Natural killer cell (primary cell): Measurements from ENCODE around the gene ACKR3. TPM values are rescaled to one million over a fixed set of nuclear protein-coding genes. Genes with fewer than 3 reads are reported as not detected.

Source experiments
- ATAC-seq, 3 donors: fragments of 150-1000 bp in 2 of 3; fragments of 200-7000 bp in 1 of 3; cut with Tn5 transposase; 1 replicate in 1 of 3; 2 replicates in 2 of 3; pipeline ENCODE4 v1.10.0; 2021; ENCODE audit warnings: mild to moderate bottlenecking in 2 of 3, moderate library complexity in 2 of 3
- DNase-seq, 2 donors: peaks; one replicate each; pipeline versions ENCODE4 v3.0.0 to v3.0.0-alpha.2; 2013 to 2021; ENCODE audit warnings: mixed read lengths in 1 of 2
- H3K27ac ChIP-seq: one replicate; pipeline ENCODE4 v1.5.1; 2013; ENCODE audit warnings: mild to moderate bottlenecking, low read length
- H3K27me3 ChIP-seq: one replicate; pipeline ENCODE4 v1.6.1; 2013; ENCODE audit warnings: low read length; ENCODE audit not compliant: control insufficient read depth, insufficient read depth
- H3K36me3 ChIP-seq: one replicate; pipeline ENCODE4 v1.6.1; 2013; ENCODE audit warnings: low read length; ENCODE audit not compliant: control insufficient read depth, insufficient read depth
- H3K4me1 ChIP-seq: one replicate; pipeline ENCODE4 v1.6.1; 2013; ENCODE audit warnings: low read length; ENCODE audit not compliant: control insufficient read depth, insufficient read depth
- H3K4me3 ChIP-seq: one replicate; pipeline ENCODE4 v1.5.1; 2013; ENCODE audit warnings: low read length
- H3K9me3 ChIP-seq: one replicate; pipeline ENCODE4 v1.6.1; 2013; ENCODE audit warnings: low read length; ENCODE audit not compliant: control insufficient read depth, insufficient read depth
- H3K27ac Mint-ChIP-seq, 2 donors: one replicate each; pipeline ENCODE4 v1.8.0; 2022; ENCODE audit warnings: mild to moderate bottlenecking in 2 of 2, mixed read lengths in 2 of 2, moderate library complexity in 1 of 2
- H3K27me3 Mint-ChIP-seq, 2 donors: one replicate each; pipeline ENCODE4 v1.8.0; 2022; ENCODE audit warnings: low read depth in 2 of 2, mixed read lengths in 2 of 2
- H3K36me3 Mint-ChIP-seq: one replicate; pipeline ENCODE4 v1.8.0; 2022; ENCODE audit warnings: mixed read lengths
- H3K4me1 Mint-ChIP-seq, 2 donors: one replicate each; pipeline ENCODE4 v1.8.0; 2022; ENCODE audit warnings: mixed read lengths in 2 of 2
- H3K4me3 Mint-ChIP-seq: one replicate; pipeline ENCODE4 v1.8.0; 2022; ENCODE audit warnings: mild to moderate bottlenecking, moderate library complexity, mixed read lengths
- H3K9me3 Mint-ChIP-seq, 2 donors: one replicate each; pipeline ENCODE4 v1.8.0; 2022; ENCODE audit warnings: mixed read lengths in 2 of 2
- WGBS: methylation state at CpG from one replicate; pipeline ENCODE4 v1.1.7; 2013; ENCODE audit warnings: missing lambda C conversion rate; ENCODE audit not compliant: insufficient coverage; 5-methylcytosine and 5-hydroxymethylcytosine counted together
- intact Hi-C: fragments of 100-400 bp; cut with micrococcal nuclease; formaldehyde crosslinking; loops from one replicate; pipeline ENCODE4 v1.14.2; 2022
- total RNA-seq, 4 donors: library from RNA; stranded (reverse); fragments of 120-200 nt in 1 of 4; gene quantifications; one replicate each; pipeline versions ENCODE4 v1.2.3 to v1.2.4, GENCODE V29; 2013 to 2022
- TF ChIP-seq, protein P1 (sequence below): fragments of 200-600 bp; IDR thresholded peaks from one replicate; pipeline ENCODE4 v1.8.0; 2022; ENCODE audit warnings: antibody characterized with exemption

Gene ACKR3
- total RNA-seq, 3 donors from 2014 or later (not counting 1 experiment from before 2014, with no cell fraction given) = 4.4 to 5.5 (median 4.6) TPM

DNA sequence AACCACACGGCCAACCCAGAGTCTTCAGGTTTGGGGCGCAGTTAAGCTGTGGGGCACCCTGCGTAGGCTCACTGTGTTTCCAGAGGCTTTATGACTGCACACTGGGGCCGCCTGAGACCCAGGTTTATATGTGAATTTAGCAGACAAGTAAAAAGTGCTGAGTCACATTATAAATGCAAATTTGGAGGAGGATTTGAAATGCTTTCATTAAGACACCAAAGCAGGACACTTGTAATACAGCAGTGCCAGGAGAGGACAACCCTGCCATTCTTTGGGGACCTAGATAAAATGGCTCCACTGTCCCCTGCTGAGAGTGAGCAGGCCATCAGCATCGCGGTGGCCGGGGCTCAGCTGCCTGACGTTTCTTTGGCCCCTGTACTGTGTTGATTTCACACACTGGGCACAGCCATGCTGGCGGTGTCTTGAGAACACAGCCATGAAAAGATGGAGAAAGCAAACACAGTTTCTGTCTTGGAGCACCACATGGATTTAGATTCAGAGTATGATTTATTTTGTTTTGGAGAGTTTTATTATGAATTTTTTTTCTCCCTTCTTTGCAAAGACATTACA is 10.2 kb downstream of the ACKR3 start:
- no peaks in the 10 kb centered on the region for H3K27me3 ChIP-seq
- TF ChIP-seq, protein P1, sequence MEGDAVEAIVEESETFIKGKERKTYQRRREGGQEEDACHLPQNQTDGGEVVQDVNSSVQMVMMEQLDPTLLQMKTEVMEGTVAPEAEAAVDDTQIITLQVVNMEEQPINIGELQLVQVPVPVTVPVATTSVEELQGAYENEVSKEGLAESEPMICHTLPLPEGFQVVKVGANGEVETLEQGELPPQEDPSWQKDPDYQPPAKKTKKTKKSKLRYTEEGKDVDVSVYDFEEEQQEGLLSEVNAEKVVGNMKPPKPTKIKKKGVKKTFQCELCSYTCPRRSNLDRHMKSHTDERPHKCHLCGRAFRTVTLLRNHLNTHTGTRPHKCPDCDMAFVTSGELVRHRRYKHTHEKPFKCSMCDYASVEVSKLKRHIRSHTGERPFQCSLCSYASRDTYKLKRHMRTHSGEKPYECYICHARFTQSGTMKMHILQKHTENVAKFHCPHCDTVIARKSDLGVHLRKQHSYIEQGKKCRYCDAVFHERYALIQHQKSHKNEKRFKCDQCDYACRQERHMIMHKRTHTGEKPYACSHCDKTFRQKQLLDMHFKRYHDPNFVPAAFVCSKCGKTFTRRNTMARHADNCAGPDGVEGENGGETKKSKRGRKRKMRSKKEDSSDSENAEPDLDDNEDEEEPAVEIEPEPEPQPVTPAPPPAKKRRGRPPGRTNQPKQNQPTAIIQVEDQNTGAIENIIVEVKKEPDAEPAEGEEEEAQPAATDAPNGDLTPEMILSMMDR = no peak
- Mint-ChIP-seq H3K4me3 (no peak overlapping the region), H3K27me3 (no peaks in the 10 kb centered on the region), H3K9me3 (no peaks in the 10 kb centered on the region), H3K4me1 (peaks cover 22 to 31% of the 10 kb centered on the region in 2 donors), H3K27ac (peak overlapping the region in 1 of 2 donors; percentile 36), H3K36me3 (peaks cover 13% of the 10 kb centered on the region)
- H3K4me1 ChIP-seq = no peaks in the 10 kb centered on the region
- intact Hi-C loops = no loop called here
- H3K36me3 ChIP-seq = peaks cover 31% of the 10 kb centered on the region
- ATAC-seq = no peak
- 91% methylated on average over 9 of the region's 9 CpGs for WGBS
- no peak overlapping the region for H3K27ac ChIP-seq
- no peak overlapping the region for H3K4me3 ChIP-seq
- H3K9me3 ChIP-seq = no peaks in the 10 kb centered on the region
- DNase-seq = no peak

DNA sequence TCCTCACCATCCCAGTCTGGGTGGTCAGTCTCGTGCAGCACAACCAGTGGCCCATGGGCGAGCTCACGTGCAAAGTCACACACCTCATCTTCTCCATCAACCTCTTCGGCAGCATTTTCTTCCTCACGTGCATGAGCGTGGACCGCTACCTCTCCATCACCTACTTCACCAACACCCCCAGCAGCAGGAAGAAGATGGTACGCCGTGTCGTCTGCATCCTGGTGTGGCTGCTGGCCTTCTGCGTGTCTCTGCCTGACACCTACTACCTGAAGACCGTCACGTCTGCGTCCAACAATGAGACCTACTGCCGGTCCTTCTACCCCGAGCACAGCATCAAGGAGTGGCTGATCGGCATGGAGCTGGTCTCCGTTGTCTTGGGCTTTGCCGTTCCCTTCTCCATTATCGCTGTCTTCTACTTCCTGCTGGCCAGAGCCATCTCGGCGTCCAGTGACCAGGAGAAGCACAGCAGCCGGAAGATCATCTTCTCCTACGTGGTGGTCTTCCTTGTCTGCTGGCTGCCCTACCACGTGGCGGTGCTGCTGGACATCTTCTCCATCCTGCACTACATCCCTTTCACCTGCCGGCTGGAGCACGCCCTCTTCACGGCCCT is 11.2 kb downstream of the ACKR3 start:
- Histone ChIP-seq H3K27ac (no peak overlapping the region), H3K4me3 (no peak overlapping the region), H3K9me3 (no peaks in the 10 kb centered on the region), H3K27me3 (no peaks in the 10 kb centered on the region), H3K4me1 (no peaks in the 10 kb centered on the region), H3K36me3 (peaks cover 30% of the 10 kb centered on the region)
- intact Hi-C loops = no loop called here
- Mint-ChIP-seq H3K27me3 (no peaks in the 10 kb centered on the region), H3K9me3 (no peaks in the 10 kb centered on the region), H3K36me3 (peaks cover 13% of the 10 kb centered on the region), H3K4me3 (no peak overlapping the region), H3K4me1 (peaks cover 16 to 31% of the 10 kb centered on the region in 2 donors), H3K27ac (no peak overlapping the region)
- WGBS = 97% methylated on average over 29 of the region's 29 CpGs
- ATAC-seq (no peak), DNase-seq (no peak)
- TF ChIP-seq, protein P1 = no peak

DNA sequence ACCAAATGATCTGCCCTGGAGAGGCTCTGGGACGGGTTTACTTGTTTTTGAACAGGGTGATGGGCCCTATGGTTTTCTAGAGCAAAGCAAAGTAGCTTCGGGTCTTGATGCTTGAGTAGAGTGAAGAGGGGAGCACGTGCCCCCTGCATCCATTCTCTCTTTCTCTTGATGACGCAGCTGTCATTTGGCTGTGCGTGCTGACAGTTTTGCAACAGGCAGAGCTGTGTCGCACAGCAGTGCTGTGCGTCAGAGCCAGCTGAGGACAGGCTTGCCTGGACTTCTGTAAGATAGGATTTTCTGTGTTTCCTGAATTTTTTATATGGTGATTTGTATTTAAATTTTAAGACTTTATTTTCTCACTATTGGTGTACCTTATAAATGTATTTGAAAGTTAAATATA is 11.9 kb downstream of the ACKR3 start:
- ATAC-seq (no peak), DNase-seq (no peak)
- Mint-ChIP-seq H3K27ac (no peak overlapping the region), H3K4me3 (no peak overlapping the region), H3K4me1 (peaks cover 16 to 31% of the 10 kb centered on the region in 2 donors), H3K27me3 (no peaks in the 10 kb centered on the region), H3K9me3 (no peaks in the 10 kb centered on the region), H3K36me3 (peaks cover 13% of the 10 kb centered on the region)
- H3K4me1 ChIP-seq = no peaks in the 10 kb centered on the region
- WGBS = 92% methylated on average over 7 of the region's 7 CpGs
- no peaks in the 10 kb centered on the region for H3K9me3 ChIP-seq
- intact Hi-C loops = no loop called here
- TF ChIP-seq, protein P1 = no peak
- H3K27ac ChIP-seq = no peak overlapping the region
- peaks cover 30% of the 10 kb centered on the region for H3K36me3 ChIP-seq
- no peaks in the 10 kb centered on the region for H3K27me3 ChIP-seq
- no peak overlapping the region for H3K4me3 ChIP-seq

DNA sequence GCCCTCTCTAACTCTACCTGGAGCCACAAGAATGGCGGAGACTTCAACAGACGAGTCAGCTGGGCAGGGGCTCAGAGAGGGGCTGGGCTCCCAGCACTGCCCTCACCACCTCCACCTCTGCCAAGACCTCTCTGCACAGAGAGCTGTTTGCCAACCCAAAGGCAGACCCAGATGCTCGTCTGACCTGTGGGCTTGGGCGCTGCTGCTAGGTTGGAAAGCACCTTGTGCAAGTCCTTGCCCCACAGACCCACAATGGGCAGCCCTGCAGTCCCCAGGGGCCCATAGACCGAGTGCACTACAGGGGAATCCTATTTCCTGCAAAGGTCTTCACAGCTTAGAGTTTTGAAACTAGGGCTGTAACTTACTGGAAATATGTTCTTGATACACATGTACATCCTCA is 13.3 kb downstream of the ACKR3 start:
- no peak for DNase-seq
- no peaks in the 10 kb centered on the region for H3K9me3 Mint-ChIP-seq
- H3K4me3 Mint-ChIP-seq = no peak overlapping the region
- TF ChIP-seq, protein P1 = no peak
- Histone ChIP-seq H3K4me3 (no peak overlapping the region), H3K4me1 (no peaks in the 10 kb centered on the region), H3K9me3 (no peaks in the 10 kb centered on the region), H3K27me3 (no peaks in the 10 kb centered on the region), H3K36me3 (peaks cover 30% of the 10 kb centered on the region), H3K27ac (no peak overlapping the region)
- intact Hi-C loops = no loop called here
- peaks cover 13% of the 10 kb centered on the region for H3K36me3 Mint-ChIP-seq
- 81% methylated on average over 5 of the region's 5 CpGs for WGBS
- ATAC-seq = no peak
- H3K27me3 Mint-ChIP-seq = no peaks in the 10 kb centered on the region
- H3K27ac Mint-ChIP-seq = no peak overlapping the region
- peaks cover 8 to 18% of the 10 kb centered on the region in 2 donors for H3K4me1 Mint-ChIP-seq
